IPS-15b (cell line): Measurements from ENCODE around the gene TMPRSS3.

Experiments
- H3K27me3 ChIP-seq: one replicate; pipeline ENCODE4 v1.6.1; 2013; ENCODE audit warnings: low read length; ENCODE audit not compliant: control insufficient read depth, insufficient read depth
- H3K36me3 ChIP-seq: one replicate; pipeline ENCODE4 v1.6.1; 2013; ENCODE audit warnings: low read length; ENCODE audit not compliant: control insufficient read depth, insufficient read depth
- H3K4me1 ChIP-seq: one replicate; pipeline ENCODE4 v1.6.1; 2013; ENCODE audit warnings: mild to moderate bottlenecking, low read length; ENCODE audit not compliant: control insufficient read depth, insufficient read depth
- H3K4me3 ChIP-seq: one replicate; pipeline ENCODE4 v1.5.1; 2013; ENCODE audit warnings: low read depth, low read length
- H3K9ac ChIP-seq: one replicate; pipeline ENCODE4 v1.6.1; 2013; ENCODE audit warnings: low read depth, mild to moderate bottlenecking, low read length
- H3K9me3 ChIP-seq: one replicate; pipeline ENCODE4 v1.6.1; 2013; ENCODE audit warnings: mild to moderate bottlenecking, low read length; ENCODE audit not compliant: control insufficient read depth, insufficient read depth

The TMPRSS3 gene

GRCh38 chr21:42426424-42426823 is 30.6 kb upstream of the TMPRSS3 start:
- Histone ChIP-seq H3K4me1 (no peaks in the 10 kb centered on the region), H3K9ac (no peak overlapping the region), H3K9me3 (no peaks in the 10 kb centered on the region), H3K27me3 (no peaks in the 10 kb centered on the region), H3K36me3 (no peaks in the 10 kb centered on the region), H3K4me3 (no peak overlapping the region)

DNA sequence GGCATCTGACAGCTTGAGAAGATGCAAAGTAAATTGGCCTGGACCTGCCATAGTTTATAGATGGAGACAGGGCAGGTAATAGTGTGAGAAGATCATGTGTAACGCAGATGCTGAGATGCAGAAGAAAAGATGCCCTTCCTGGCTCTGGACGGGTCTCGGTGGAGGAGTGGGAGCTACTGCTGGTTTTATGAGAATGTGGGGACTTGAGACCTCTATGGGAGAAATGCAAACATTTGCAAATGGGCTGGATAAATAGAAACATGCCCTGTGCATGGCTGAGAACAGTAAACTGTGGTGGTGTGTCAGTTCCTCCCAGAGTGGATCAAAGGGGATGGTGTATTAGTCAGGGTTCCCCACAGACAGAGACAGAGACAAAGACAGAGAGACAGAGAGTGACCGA is 29.7 kb upstream of the TMPRSS3 start:
- Histone ChIP-seq H3K9ac (no peak overlapping the region), H3K4me1 (no peaks in the 10 kb centered on the region), H3K9me3 (no peaks in the 10 kb centered on the region), H3K4me3 (no peak overlapping the region), H3K36me3 (no peaks in the 10 kb centered on the region), H3K27me3 (no peaks in the 10 kb centered on the region)

GRCh38 chr21:42424914-42425541 is 29.2 kb upstream of the TMPRSS3 start:
- no peak overlapping the region for H3K9ac ChIP-seq
- no peaks in the 10 kb centered on the region for H3K4me1 ChIP-seq
- H3K27me3 ChIP-seq: no peaks in the 10 kb centered on the region
- H3K4me3 ChIP-seq: no peak overlapping the region
- no peaks in the 10 kb centered on the region for H3K36me3 ChIP-seq
- no peaks in the 10 kb centered on the region for H3K9me3 ChIP-seq

DNA sequence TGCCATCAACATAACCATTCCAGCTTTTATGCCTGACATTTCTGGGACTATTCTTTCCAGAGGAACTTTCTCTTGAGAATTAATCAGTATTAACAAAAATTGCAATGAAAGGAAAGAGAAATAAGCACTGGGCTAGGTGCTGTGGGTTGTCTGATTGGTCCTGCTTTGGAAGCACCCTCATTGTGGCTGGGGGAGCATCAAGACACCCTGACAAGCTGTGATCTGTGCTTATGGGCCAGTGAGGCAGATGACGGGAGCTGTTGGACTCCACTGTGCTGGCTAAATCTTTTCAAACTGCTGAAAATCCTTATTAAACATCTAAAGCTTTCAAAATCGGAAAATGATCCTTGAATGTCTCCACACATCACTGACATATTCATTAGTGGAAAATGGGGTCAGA is 27.8 kb upstream of the TMPRSS3 start:
- no peak overlapping the region for H3K4me3 ChIP-seq
- no peaks in the 10 kb centered on the region for H3K4me1 ChIP-seq
- no peaks in the 10 kb centered on the region for H3K27me3 ChIP-seq
- H3K36me3 ChIP-seq: no peaks in the 10 kb centered on the region
- no peaks in the 10 kb centered on the region for H3K9me3 ChIP-seq
- no peak overlapping the region for H3K9ac ChIP-seq

DNA sequence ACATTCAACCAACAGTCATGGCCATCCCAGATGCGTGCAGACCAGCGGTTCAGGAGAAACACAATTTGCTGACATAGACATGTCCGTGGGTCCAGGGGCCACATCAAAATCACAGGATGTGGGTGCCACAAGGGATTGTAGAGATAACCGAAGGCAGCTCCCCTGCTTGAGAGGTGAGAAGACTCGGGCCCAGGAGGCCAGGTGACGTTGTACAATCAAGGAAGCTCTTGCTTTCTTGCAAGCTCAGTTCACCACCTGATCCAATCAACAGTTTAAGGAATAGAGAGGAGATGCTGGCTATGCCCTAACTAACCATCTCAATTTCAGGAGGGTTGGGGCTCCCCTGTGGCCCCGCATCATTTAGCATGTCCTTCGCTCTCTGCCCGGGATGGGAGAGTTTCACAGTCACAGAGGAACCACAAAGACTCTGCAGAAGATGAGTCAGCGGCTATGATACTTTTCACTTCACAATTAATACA is 27.4 kb upstream of the TMPRSS3 start:
- Histone ChIP-seq H3K4me1 (no peaks in the 10 kb centered on the region), H3K27me3 (no peaks in the 10 kb centered on the region), H3K9ac (no peak overlapping the region), H3K36me3 (no peaks in the 10 kb centered on the region), H3K4me3 (no peak overlapping the region), H3K9me3 (no peaks in the 10 kb centered on the region)

DNA sequence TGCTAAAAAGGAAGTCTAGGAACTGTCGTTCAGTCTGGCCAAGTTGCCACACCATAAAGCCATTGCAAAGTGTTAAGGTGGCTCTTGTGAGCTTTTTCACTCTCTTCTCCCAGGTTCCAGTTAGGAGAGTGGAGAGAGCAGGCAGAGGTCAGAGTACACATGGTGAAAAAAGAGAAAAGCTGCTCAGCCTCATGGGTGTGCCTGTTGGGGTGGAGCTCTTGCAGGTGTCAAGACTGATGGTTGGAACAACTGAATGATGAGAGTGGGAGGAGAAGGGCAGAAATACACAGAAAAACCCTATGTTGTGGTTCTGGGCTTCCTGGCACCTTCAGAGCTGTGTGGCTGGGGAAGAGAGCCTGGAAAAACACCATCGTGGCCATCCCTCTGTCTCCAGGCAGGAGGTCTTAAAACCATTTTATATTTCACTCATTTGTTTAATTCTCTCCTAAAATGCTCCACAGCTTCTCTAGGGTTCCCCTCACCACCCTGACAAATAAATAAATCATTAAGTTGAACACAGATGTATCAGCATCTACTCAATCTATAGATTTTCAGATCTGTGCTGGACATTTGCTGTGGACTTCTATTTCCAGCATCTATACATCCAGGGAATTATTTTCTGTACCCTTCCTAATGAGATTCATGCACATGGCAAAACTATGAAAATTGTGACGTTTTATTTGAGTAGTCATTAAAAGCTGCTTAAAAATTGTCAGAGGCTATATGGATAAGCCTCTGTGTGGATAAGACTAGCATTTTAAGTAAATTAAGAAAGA is 25.4 kb upstream of the TMPRSS3 start:
- Histone ChIP-seq H3K4me1 (no peaks in the 10 kb centered on the region), H3K36me3 (no peaks in the 10 kb centered on the region), H3K9ac (no peak overlapping the region), H3K27me3 (no peaks in the 10 kb centered on the region), H3K9me3 (no peaks in the 10 kb centered on the region), H3K4me3 (no peak overlapping the region)

DNA sequence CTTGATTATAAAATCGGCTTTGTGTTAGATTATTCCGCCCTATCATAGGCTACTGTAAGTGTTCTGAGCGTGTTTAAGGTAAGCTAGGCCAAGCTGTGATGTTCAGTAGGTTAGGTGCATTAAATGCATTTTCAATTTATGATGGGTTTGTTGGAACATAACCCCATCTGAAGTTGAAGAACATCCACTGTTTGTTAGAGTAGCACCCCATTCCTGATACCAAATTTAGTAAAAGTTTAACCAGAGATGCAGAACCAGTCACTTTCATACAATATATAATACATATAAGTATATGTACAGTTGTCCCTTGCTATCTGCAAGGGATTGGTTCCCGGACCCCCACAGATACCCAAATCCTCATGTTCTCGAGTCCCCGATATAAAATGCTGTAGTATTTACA is 24.0 kb upstream of the TMPRSS3 start:
- Histone ChIP-seq H3K9me3 (no peaks in the 10 kb centered on the region), H3K27me3 (no peaks in the 10 kb centered on the region), H3K4me3 (no peak overlapping the region), H3K9ac (no peak overlapping the region), H3K36me3 (no peaks in the 10 kb centered on the region), H3K4me1 (no peaks in the 10 kb centered on the region)

- Histone ChIP-seq H3K4me3 (no peak overlapping the region), H3K9me3 (no peaks in the 10 kb centered on the region), H3K9ac (no peak overlapping the region), H3K4me1 (no peaks in the 10 kb centered on the region), H3K27me3 (no peaks in the 10 kb centered on the region), H3K36me3 (no peaks in the 10 kb centered on the region)
Measured at GRCh38 chr21:42418886-42419285, 23.0 kb upstream of the TMPRSS3 start.

GRCh38 chr21:42417533-42417932 is 21.7 kb upstream of the TMPRSS3 start:
- H3K36me3 ChIP-seq: no peaks in the 10 kb centered on the region
- no peak overlapping the region for H3K4me3 ChIP-seq
- H3K4me1 ChIP-seq: no peaks in the 10 kb centered on the region
- H3K9me3 ChIP-seq: no peaks in the 10 kb centered on the region
- no peaks in the 10 kb centered on the region for H3K27me3 ChIP-seq
- H3K9ac ChIP-seq: no peak overlapping the region

GRCh38 chr21:42414928-42415769 is 19.3 kb upstream of the TMPRSS3 start:
- H3K9me3 ChIP-seq: no peaks in the 10 kb centered on the region
- no peaks in the 10 kb centered on the region for H3K36me3 ChIP-seq
- no peak overlapping the region for H3K4me3 ChIP-seq
- H3K4me1 ChIP-seq: no peaks in the 10 kb centered on the region
- peak overlapping the region; percentile 32 for H3K9ac ChIP-seq
- H3K27me3 ChIP-seq: no peaks in the 10 kb centered on the region

DNA sequence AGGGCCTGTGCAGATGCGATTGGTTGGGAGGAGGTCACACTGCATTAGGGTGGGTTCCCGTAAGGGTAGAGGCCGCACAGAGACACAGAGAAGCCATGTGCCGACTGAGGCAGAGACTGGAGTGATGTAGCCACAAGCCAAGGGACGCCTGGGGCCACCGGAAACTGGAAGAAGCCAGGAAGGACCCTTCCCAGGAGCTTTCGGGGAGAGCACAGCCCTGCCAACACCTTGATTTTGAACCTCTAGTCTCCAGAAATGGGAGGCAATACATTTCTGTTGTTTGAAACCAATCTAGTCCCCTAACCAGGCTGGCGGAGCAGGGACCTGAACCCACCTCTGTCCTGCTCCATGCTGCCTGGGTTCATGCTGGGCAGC is 18.7 kb upstream of the TMPRSS3 start:
- H3K4me3 ChIP-seq: no peak overlapping the region

More for the DNA sequence above, 18.7 kb upstream of the TMPRSS3 start:
- Histone ChIP-seq H3K36me3 (no peaks in the 10 kb centered on the region), H3K27me3 (no peaks in the 10 kb centered on the region), H3K4me1 (peaks cover 2% of the 10 kb centered on the region), H3K9ac (no peak overlapping the region), H3K9me3 (no peaks in the 10 kb centered on the region)
